Neuronal stem cell (in vitro differentiated cells): ENCODE measurements around the gene HPS4.
"Not testable (repeated sequence)": the region's sequence is repeated elsewhere in the genome, so short reads cannot be mapped to it uniquely, and the experiment has no call there.

Experiments used
- DNase-seq: peaks from one replicate; pipeline ENCODE4 v3.0.0-alpha.2; 2013; ENCODE audit warnings: low spot score
- H2AFZ ChIP-seq: one replicate; pipeline ENCODE4 v1.6.1; 2013; ENCODE audit warnings: mild to moderate bottlenecking, low read length, inconsistent platforms
- H2AK5ac ChIP-seq: 2 replicates; pipeline ENCODE4 v1.6.1; 2013; ENCODE audit warnings: low read depth, mild to moderate bottlenecking, inconsistent platforms, low read length, moderate library complexity, mixed read lengths
- H2BK120ac ChIP-seq: 2 replicates; pipeline ENCODE4 v1.6.1; 2013; ENCODE audit warnings: low read depth, mild to moderate bottlenecking, inconsistent platforms, low read length, moderate library complexity, mixed read lengths
- H2BK12ac ChIP-seq: one replicate; pipeline ENCODE4 v1.6.1; 2013; ENCODE audit warnings: low read length, inconsistent platforms
- H2BK15ac ChIP-seq: 2 replicates; pipeline ENCODE4 v1.6.1; 2013; ENCODE audit warnings: mild to moderate bottlenecking, low read length, inconsistent platforms, mixed read lengths
- H2BK5ac ChIP-seq: one replicate; pipeline ENCODE4 v1.6.1; 2013; ENCODE audit warnings: inconsistent platforms, mild to moderate bottlenecking, low read length, moderate library complexity
- H3K14ac ChIP-seq: one replicate; pipeline ENCODE4 v1.6.1; 2013; ENCODE audit warnings: low read length, inconsistent platforms
- H3K18ac ChIP-seq: 2 replicates; pipeline ENCODE4 v1.6.1; 2013; ENCODE audit warnings: low read length, inconsistent platforms
- H3K23ac ChIP-seq: 2 replicates; pipeline ENCODE4 v1.6.1; 2013; ENCODE audit warnings: low read depth, mild to moderate bottlenecking, mixed read lengths, low read length, inconsistent platforms; ENCODE audit not compliant: poor library complexity
- H3K27ac ChIP-seq: replicated peaks from 3 replicates; pipeline ENCODE4 v1.5.1; 2013; ENCODE audit warnings: low read length, inconsistent platforms
- H3K27me3 ChIP-seq, 3 experiments: 2 replicates each; pipeline ENCODE4 v1.6.1; 2013; ENCODE audit warnings: low read length in 3 of 3, mild to moderate bottlenecking in 2 of 3, inconsistent platforms in 1 of 3, low read depth in 1 of 3, mixed read lengths in 1 of 3, moderate library complexity in 1 of 3; ENCODE audit not compliant: control insufficient read depth in 3 of 3, insufficient read depth in 3 of 3
- H3K36me3 ChIP-seq, 2 donors: replicated peaks in 1 of 2; 2 replicates each; pipeline ENCODE4 v1.6.1; 2013; ENCODE audit warnings: low read length in 2 of 2; ENCODE audit not compliant: control insufficient read depth in 2 of 2, insufficient read depth in 2 of 2
- H3K4ac ChIP-seq: 2 replicates; pipeline ENCODE4 v1.6.1; 2013; ENCODE audit warnings: inconsistent platforms, mild to moderate bottlenecking, low read length, moderate library complexity
- H3K4me1 ChIP-seq, 2 donors: 1 replicate in 1 of 2; 2 replicates in 1 of 2; pipeline ENCODE4 v1.6.1; 2013; ENCODE audit warnings: low read length in 2 of 2, low read depth in 1 of 2; ENCODE audit not compliant: control insufficient read depth in 2 of 2, insufficient read depth in 1 of 2
- H3K4me2 ChIP-seq: one replicate; pipeline ENCODE4 v1.6.1; 2013; ENCODE audit warnings: mild to moderate bottlenecking, low read length, inconsistent platforms; ENCODE audit not compliant: insufficient read depth, poor library complexity, severe bottlenecking
- H3K4me3 ChIP-seq, 2 donors: 2 replicates each; pipeline ENCODE4 v1.5.1; 2013; ENCODE audit warnings: low read length in 2 of 2, mild to moderate bottlenecking in 2 of 2, inconsistent platforms in 1 of 2, moderate library complexity in 1 of 2
- H3K79me1 ChIP-seq: one replicate; pipeline ENCODE4 v1.6.1; 2013; ENCODE audit warnings: low read depth, mild to moderate bottlenecking, inconsistent platforms, low read length, moderate library complexity
- H3K9ac ChIP-seq: one replicate; pipeline ENCODE4 v1.6.1; 2013; ENCODE audit warnings: mild to moderate bottlenecking, low read depth, low read length, inconsistent platforms; ENCODE audit not compliant: poor library complexity
- H3K9me3 ChIP-seq, 2 donors: replicated peaks in 1 of 2; 2 replicates each; pipeline versions ENCODE3 to v1.6.1; 2013; ENCODE audit warnings: low read length in 2 of 2, mild to moderate bottlenecking in 2 of 2, inconsistent platforms in 1 of 2, low read depth in 1 of 2, mixed read lengths in 1 of 2, moderate library complexity in 1 of 2; ENCODE audit not compliant: control insufficient read depth in 2 of 2, insufficient read depth in 1 of 2
- H4K8ac ChIP-seq: one replicate; pipeline ENCODE4 v1.6.1; 2013; ENCODE audit warnings: low read depth, mild to moderate bottlenecking, inconsistent platforms, low read length, moderate library complexity
- H4K91ac ChIP-seq: one replicate; pipeline ENCODE4 v1.6.1; 2013; ENCODE audit warnings: low read length, low read depth, mild to moderate bottlenecking, inconsistent platforms; ENCODE audit not compliant: poor library complexity
- WGBS, 2 donors: extraction: QIAGEN DNeasy Blood & Tissue Kit; methylation state at CpG; one replicate each; pipeline ENCODE4 v1.1.7; 2013; ENCODE audit warnings: missing lambda C conversion rate in 2 of 2, mixed read lengths in 1 of 2; ENCODE audit not compliant: insufficient read length in 2 of 2, insufficient replicate concordance in 1 of 2; ENCODE audit errors: extremely low coverage in 2 of 2; 5-methylcytosine and 5-hydroxymethylcytosine counted together

The HPS4 gene

GRCh38 chr22:26414347-26414746 lies 69.2 kb downstream of the HPS4 start:
- no peak overlapping the region for H3K27ac ChIP-seq
- no peak overlapping the region for H2BK12ac ChIP-seq
- H3K36me3 ChIP-seq: no peaks in the 10 kb centered on the region
- H4K8ac ChIP-seq: no peak overlapping the region
- no peak overlapping the region for H2BK5ac ChIP-seq
- peaks cover 0 to 14% of the 10 kb centered on the region in 2 donors for H3K4me1 ChIP-seq
- H3K4me3 ChIP-seq: no peak overlapping the region
- no peak overlapping the region for H3K18ac ChIP-seq
- no peak overlapping the region for H4K91ac ChIP-seq
- H2BK15ac ChIP-seq: no peak overlapping the region
- no peak overlapping the region for H2BK120ac ChIP-seq
- H2AK5ac ChIP-seq: no peak overlapping the region
- DNase-seq: no peak
- H3K79me1 ChIP-seq: no peaks in the 10 kb centered on the region
- no peak overlapping the region for H2AFZ ChIP-seq
- no peaks in the 10 kb centered on the region for H3K9me3 ChIP-seq
- WGBS, 2 donors: no CpG with 5 or more reads among the region's 4 CpGs
- peaks cover 0 to 19% (median 0%) of the 10 kb centered on the region in 3 experiments for H3K27me3 ChIP-seq
- no peak overlapping the region for H3K9ac ChIP-seq
- H3K4ac ChIP-seq: no peak overlapping the region
- H3K4me2 ChIP-seq: no peak overlapping the region
- H3K14ac ChIP-seq: no peak overlapping the region
- H3K23ac ChIP-seq: no peak overlapping the region

GRCh38 chr22:26410386-26410785 lies 73.2 kb downstream of the HPS4 start:
- Histone ChIP-seq H3K27ac (no peak overlapping the region), H4K91ac (no peak overlapping the region), H2BK120ac (no peak overlapping the region), H2BK12ac (no peak overlapping the region), H3K27me3 (peaks cover 0 to 14% (median 0%) of the 10 kb centered on the region in 3 experiments), H3K79me1 (no peaks in the 10 kb centered on the region), H2AFZ (no peak overlapping the region), H3K18ac (no peak overlapping the region), H4K8ac (no peak overlapping the region), H2AK5ac (no peak overlapping the region), H2BK15ac (no peak overlapping the region), H3K9ac (no peak overlapping the region), H3K4me2 (no peak overlapping the region), H2BK5ac (no peak overlapping the region), H3K23ac (no peak overlapping the region), H3K4ac (no peak overlapping the region), H3K4me3 (no peak overlapping the region), H3K14ac (no peak overlapping the region), H3K9me3 (no peaks in the 10 kb centered on the region), H3K4me1 (peaks cover 1 to 17% of the 10 kb centered on the region in 2 donors), H3K36me3 (no peaks in the 10 kb centered on the region)
- no CpG with 5 or more reads among the region's 5 CpGs for WGBS, 2 donors
- DNase-seq: no peak

GRCh38 chr22:26409719-26410335 lies 73.8 kb downstream of the HPS4 start:
- Histone ChIP-seq H3K27me3 (peaks cover 0 to 12% (median 0%) of the 10 kb centered on the region in 3 experiments), H3K27ac (no peak overlapping the region), H2AFZ (no peak overlapping the region), H2BK12ac (no peak overlapping the region), H4K8ac (no peak overlapping the region), H2AK5ac (no peak overlapping the region), H2BK5ac (no peak overlapping the region), H3K4me1 (peaks cover 6 to 22% of the 10 kb centered on the region in 2 donors), H3K14ac (no peak overlapping the region), H3K9me3 (no peaks in the 10 kb centered on the region), H3K79me1 (no peaks in the 10 kb centered on the region), H3K36me3 (no peaks in the 10 kb centered on the region), H3K9ac (no peak overlapping the region), H3K18ac (no peak overlapping the region), H3K4me3 (no peak overlapping the region), H2BK120ac (no peak overlapping the region), H3K4me2 (no peak overlapping the region), H3K23ac (no peak overlapping the region), H3K4ac (no peak overlapping the region), H2BK15ac (no peak overlapping the region), H4K91ac (no peak overlapping the region)
- WGBS, 2 donors: no CpG with 5 or more reads among the region's 5 CpGs
- no peak for DNase-seq

- H3K18ac ChIP-seq, H2BK15ac ChIP-seq, DNase-seq, H2BK12ac ChIP-seq, H2AK5ac ChIP-seq, H3K27ac ChIP-seq, H4K8ac ChIP-seq, H3K36me3 ChIP-seq, H2AFZ ChIP-seq, H3K23ac ChIP-seq, H4K91ac ChIP-seq, H3K9me3 ChIP-seq, H3K9ac ChIP-seq, H2BK5ac ChIP-seq, H3K79me1 ChIP-seq, H2BK120ac ChIP-seq, H3K4me3 ChIP-seq, H3K14ac ChIP-seq, H3K4me2 ChIP-seq, H3K4ac ChIP-seq: not testable (repeated sequence)
- H3K4me1 ChIP-seq: peaks cover 7 to 28% of the 10 kb centered on the region in 2 donors
- peaks cover 0 to 12% (median 0%) of the 10 kb centered on the region in 3 experiments for H3K27me3 ChIP-seq
- no CpG with 5 or more reads among the region's 7 CpGs for WGBS, 2 donors
These were observed 74.9 kb downstream of the HPS4 start for GRCh38 chr22:26408562-26409220.
